Stimulated activated naive CD8-positive, alpha-beta T cell treated with anti-CD3 and anti-CD28 coated beads, Interleukin-15, amount 100 ng/mL, for 72 hours (primary cell): ENCODE results near the gene KRTAP9-7.
"Not testable (repeated sequence)": the region's sequence is repeated elsewhere in the genome, so short reads cannot be mapped to it uniquely, and the experiment has no call there.

Experiments
- ATAC-seq: fragments of 150-1000 bp; cut with Tn5 transposase; 2 replicates; pipeline ENCODE4 v1.10.0; 2021; ENCODE audit warnings: mild to moderate bottlenecking, moderate library complexity
- DNase-seq, 2 donors: peaks; one replicate each; pipeline ENCODE4 v3.0.0; 2021 to 2022
- H3K27ac Mint-ChIP-seq, 2 donors: one replicate each; pipeline ENCODE4 v1.8.0; 2022; ENCODE audit warnings: mild to moderate bottlenecking in 2 of 2, mixed read lengths in 2 of 2, moderate library complexity in 2 of 2
- H3K27me3 Mint-ChIP-seq: one replicate; pipeline ENCODE4 v1.8.0; 2022; ENCODE audit warnings: mixed read lengths
- H3K4me1 Mint-ChIP-seq: one replicate; pipeline ENCODE4 v1.8.0; 2022; ENCODE audit warnings: mild to moderate bottlenecking, mixed read lengths
- H3K4me3 Mint-ChIP-seq, 2 donors: one replicate each; pipeline ENCODE4 v1.8.0; 2022; ENCODE audit warnings: mild to moderate bottlenecking in 2 of 2, mixed read lengths in 2 of 2, moderate library complexity in 1 of 2
- H3K9me3 Mint-ChIP-seq, 2 donors: one replicate each; pipeline ENCODE4 v1.8.0; 2022; ENCODE audit warnings: mixed read lengths in 2 of 2

The KRTAP9-7 gene

DNA sequence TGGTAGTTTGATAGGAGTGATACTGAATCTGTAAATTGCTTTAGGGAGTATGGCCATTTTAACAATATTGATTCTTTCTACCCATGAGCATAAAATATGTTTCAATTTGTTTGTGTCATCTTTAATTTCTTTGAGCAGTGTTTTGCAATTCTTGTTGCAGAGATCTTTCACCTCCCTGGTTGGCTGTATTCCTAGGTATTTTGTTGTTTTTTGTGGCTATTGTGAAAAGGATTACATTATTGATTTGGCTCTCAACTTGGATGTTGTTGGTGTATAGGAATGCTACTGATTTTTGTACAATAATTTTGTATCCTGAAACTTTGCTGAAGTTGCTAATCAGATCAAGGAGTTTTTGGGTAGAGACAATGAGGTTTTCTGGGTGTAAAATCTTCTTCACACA lies 17.1 kb upstream of the KRTAP9-7 start:
- Mint-ChIP-seq H3K9me3 (no peaks in the 10 kb centered on the region), H3K4me1 (peaks cover 15% of the 10 kb centered on the region), H3K4me3 (no peak overlapping the region), H3K27ac (no peak overlapping the region), H3K27me3 (no peaks in the 10 kb centered on the region)
- ATAC-seq, result no peak
- DNase-seq, result no peak

DNA sequence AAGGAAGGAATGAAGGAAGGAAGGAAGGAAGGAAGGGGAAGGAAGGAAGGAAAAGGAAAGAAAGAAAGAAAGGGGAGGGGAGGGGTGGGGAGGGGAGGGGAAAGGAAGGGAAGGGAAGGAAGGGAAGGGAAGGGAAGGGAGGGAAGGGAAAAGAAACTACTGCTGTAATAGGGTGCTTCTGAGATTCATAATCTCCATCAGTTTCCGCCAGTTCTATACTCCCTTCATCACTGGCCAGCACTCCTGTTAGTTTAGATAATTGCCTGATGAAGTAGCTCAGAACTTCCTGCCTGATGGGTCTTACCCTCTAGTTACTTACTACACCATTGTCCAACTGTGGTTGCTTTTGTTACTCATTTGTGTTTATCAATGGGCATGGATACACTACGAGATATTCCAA lies 12.3 kb upstream of the KRTAP9-7 start:
- H3K27me3 Mint-ChIP-seq, result no peaks in the 10 kb centered on the region
- H3K4me1 Mint-ChIP-seq, result peaks cover 15% of the 10 kb centered on the region
- DNase-seq (no peak), ATAC-seq (no peak)
- H3K4me3 Mint-ChIP-seq, result no peak overlapping the region
- H3K27ac Mint-ChIP-seq, result no peak overlapping the region
- no peaks in the 10 kb centered on the region for H3K9me3 Mint-ChIP-seq

DNA sequence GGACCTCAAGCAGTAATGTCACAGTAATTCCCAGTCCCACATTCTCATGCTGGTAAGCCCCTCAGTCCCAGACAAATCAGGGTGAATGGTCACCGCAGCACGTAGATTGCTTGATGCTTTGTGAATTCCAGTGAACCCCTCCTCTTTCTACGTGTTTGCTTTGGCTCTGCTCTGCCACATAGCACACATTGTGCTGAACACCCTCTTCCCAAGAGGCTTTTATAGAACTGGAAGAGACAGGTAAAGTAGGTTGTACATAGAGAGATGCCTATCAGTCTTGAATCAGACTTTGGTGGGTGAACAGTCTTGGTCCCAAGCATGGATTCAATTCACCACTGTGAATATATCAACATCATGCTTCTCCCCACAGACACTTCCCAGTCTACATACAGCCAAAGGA lies 10.9 kb upstream of the KRTAP9-7 start:
- peaks cover 15% of the 10 kb centered on the region for H3K4me1 Mint-ChIP-seq
- H3K27me3 Mint-ChIP-seq, result no peaks in the 10 kb centered on the region
- H3K4me3 Mint-ChIP-seq, result no peak overlapping the region
- ATAC-seq (no peak), DNase-seq (no peak)
- H3K27ac Mint-ChIP-seq, result no peak overlapping the region
- H3K9me3 Mint-ChIP-seq, result no peaks in the 10 kb centered on the region

DNA sequence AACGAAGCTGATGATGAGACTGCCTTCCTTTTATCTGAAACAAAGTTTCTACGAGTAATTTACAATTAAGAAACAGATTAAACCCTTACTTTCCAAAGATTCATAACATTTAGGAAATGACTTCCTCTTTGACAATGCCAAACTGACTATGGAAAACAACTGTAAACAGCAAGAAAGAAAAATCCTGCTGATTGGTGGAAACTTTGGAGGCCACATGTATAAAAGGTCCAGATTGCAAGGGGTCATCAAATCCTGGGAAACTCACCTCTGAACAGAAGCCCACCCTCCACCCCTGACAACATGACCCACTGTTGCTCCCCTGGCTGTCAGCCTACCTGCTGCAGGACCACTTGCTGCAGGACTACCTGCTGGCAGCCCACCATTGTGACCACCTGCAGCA lies 10.4 kb upstream of the KRTAP9-7 start, which contains the start of gene KRTAP9-6:
Gene KRTAP9-6 (plus strand): TSS at position 301 of the 400 bp plus-strand sequence. CDS start 0 bp downstream, at position 301.
- no peak within 1 kb of the TSS for H3K27ac Mint-ChIP-seq
- DNase-seq (no peak), ATAC-seq (no peak)
- no peaks in the 10 kb centered on the region for H3K9me3 Mint-ChIP-seq
- H3K4me1 Mint-ChIP-seq, result peaks cover 14% of the 10 kb centered on the region
- H3K4me3 Mint-ChIP-seq, result no peak within 1 kb of the TSS
- H3K27me3 Mint-ChIP-seq, result no peaks in the 10 kb centered on the region

DNA sequence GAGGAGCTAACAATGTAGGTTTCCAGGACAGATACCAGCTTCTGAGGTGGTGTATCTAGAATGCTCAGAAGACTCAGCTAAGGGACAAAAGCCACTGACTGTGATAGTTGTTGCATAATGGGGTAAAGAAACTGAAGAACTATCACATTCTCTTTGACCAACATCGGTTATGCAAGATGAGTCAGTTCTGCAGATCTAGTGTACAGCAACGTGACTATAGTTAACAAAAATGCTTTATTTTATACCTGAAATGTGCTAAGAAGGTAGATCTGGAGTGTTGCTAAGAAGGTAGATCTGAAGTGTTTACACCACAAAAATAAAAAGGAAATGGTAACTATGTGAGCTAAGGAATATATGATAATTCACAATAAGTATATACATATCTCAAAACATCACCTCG lies 7.8 kb upstream of the KRTAP9-7 start:
- Mint-ChIP-seq H3K4me3 (no peak overlapping the region), H3K4me1 (no peaks in the 10 kb centered on the region), H3K27ac (no peak overlapping the region), H3K9me3 (no peaks in the 10 kb centered on the region), H3K27me3 (no peaks in the 10 kb centered on the region)
- ATAC-seq (no peak), DNase-seq (no peak)

DNA sequence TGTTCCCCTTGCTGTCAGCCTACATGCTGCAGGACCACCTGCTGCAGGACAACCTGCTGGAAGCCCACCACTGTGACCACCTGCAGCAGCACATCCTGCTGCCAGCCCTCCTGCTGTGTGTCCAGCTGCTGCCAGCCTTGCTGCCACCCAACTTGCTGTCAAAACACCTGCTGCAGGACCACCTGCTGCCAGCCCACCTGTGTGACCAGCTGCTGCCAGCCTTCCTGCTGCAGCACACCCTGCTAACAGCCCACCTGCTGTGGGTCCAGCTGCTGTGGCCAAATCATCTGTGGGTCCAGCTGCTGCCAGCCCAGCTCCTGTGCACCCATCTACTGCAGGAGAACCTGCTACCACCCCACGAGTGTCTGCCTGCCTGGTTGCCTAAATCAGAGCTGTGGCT lies 4.2 kb upstream of the KRTAP9-7 start:
- ATAC-seq, H3K27ac Mint-ChIP-seq, H3K27me3 Mint-ChIP-seq, H3K4me1 Mint-ChIP-seq, H3K9me3 Mint-ChIP-seq, H3K4me3 Mint-ChIP-seq, DNase-seq: not testable (repeated sequence)

DNA sequence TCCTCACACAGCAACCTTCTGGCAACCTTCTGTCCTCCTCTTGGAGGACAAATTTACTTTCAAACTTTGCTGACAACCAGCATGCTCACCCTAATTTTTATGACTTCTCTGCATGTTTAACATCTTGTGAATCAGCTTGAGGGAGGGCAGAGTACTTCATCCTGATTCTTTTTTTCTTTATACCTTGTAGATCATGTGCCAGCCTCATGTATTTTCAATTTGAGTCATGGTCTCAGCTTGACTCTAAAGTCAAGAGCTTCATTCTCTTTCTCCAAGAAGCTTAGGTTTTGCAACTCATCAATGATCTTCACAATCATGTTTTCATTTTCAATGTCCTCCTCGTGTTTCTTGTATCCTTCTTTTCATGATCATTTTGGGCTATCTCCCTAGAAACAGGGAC lies 3.6 kb upstream of the KRTAP9-7 start:
- no peak overlapping the region for H3K27ac Mint-ChIP-seq
- no peaks in the 10 kb centered on the region for H3K9me3 Mint-ChIP-seq
- DNase-seq (no peak), ATAC-seq (no peak)
- H3K4me1 Mint-ChIP-seq, result no peaks in the 10 kb centered on the region
- H3K27me3 Mint-ChIP-seq, result peaks cover 7% of the 10 kb centered on the region
- no peak overlapping the region for H3K4me3 Mint-ChIP-seq

DNA sequence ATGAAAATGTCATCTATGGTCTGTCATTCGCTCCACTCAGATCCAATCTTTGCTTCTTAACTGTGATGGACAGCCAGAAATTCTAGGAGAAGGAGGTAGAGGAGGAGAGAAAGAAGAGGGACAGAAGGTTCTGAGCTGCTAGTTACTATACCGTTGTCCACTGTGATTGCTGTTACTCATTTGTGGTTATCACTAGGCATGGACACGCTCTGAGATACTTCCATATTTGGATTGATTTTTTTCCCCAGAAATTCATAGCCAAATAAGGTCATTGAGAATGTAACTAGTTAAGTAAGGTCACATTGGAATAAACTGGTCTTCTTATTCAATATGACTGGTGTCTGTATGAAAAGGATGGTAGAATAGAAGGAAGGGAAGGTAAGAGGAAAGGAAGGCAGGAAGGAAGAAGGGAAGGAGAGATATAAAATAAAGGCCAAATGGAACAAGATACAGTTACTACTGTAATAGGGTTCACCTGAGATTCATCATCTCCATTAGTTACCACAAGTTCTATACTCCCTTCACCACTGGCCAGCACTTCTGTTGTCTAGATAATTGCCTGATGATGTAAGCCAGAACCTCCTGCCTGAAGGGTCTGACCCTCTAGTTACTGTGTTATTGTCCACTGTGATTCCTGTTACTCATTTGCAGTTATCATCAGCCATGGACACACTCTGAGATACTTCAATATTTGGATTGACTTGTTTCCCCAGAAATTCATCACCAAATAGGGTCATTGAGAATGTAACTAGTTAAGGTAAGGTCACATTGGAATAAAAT lies 2.9 kb downstream of the KRTAP9-7 start:
- DNase-seq (no peak), ATAC-seq (no peak)
- Mint-ChIP-seq H3K27ac (no peak overlapping the region), H3K9me3 (no peaks in the 10 kb centered on the region), H3K27me3 (peaks cover 7% of the 10 kb centered on the region), H3K4me3 (no peak overlapping the region), H3K4me1 (no peaks in the 10 kb centered on the region)

DNA sequence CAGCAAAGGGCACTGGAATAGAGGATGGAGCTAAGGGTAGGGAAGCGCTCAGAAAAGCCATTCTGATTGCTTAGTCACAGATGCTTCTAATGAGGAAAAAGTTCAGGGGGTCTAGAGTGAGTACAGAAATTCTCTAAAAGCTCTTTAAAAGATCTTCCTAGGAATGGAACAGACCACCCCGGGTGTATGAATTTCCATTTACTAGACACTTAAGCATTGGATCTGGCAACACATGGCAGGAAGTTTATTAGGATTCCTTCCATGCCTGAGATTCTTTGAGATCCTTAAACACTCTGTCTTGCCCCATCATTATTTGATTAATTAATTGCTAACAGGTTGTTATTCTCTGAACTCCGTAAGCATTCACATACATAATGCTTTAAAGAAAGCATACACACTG lies 8.5 kb downstream of the KRTAP9-7 start:
- Mint-ChIP-seq H3K4me3 (no peak overlapping the region), H3K4me1 (peaks cover 7% of the 10 kb centered on the region), H3K9me3 (no peaks in the 10 kb centered on the region), H3K27ac (no peak overlapping the region), H3K27me3 (no peaks in the 10 kb centered on the region)
- DNase-seq (no peak), ATAC-seq (no peak)

DNA sequence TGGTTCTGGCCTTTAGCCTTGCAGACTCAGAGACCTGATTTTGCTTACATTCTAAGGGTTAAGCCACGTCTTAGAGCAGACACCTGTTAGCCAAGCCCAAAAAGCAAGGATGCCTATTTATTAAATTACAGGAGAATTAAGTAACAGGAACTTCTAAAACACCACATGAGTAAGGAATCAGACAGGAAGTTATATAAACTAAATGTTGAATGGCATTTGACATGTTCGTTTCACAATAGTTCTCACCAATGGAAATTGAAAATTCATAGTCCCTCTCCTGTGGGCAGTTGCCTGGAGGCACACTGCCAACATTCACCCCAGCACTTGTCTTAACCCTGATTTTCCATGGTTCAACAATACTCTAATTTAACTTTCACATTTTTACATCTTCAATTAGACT lies 9.0 kb downstream of the KRTAP9-7 start:
- no peak overlapping the region for H3K27ac Mint-ChIP-seq
- H3K27me3 Mint-ChIP-seq, result no peaks in the 10 kb centered on the region
- no peaks in the 10 kb centered on the region for H3K9me3 Mint-ChIP-seq
- no peak overlapping the region for H3K4me3 Mint-ChIP-seq
- ATAC-seq, result no peak
- peaks cover 7% of the 10 kb centered on the region for H3K4me1 Mint-ChIP-seq
- no peak for DNase-seq

DNA sequence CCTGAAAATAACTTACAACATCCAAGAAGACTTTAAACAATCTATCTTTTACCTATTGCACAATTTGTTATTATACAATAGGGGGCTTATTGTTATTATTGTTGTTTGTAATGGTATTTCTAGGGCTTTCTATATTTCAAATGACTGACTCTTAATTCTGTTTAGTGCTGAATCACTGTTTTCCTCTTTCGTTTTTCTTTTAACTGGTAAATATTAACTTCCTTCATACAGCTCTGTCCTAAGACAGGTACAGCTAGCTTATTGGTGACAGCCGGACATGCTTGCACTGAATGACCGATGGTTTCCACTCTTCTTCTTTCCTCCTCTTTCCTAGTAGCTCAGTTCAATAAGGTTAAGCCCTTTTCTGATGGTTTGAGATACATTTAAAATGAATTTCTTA lies 11.6 kb downstream of the KRTAP9-7 start:
- Mint-ChIP-seq H3K4me1 (peaks cover 7% of the 10 kb centered on the region), H3K27me3 (no peaks in the 10 kb centered on the region), H3K27ac (no peak overlapping the region), H3K4me3 (no peak overlapping the region), H3K9me3 (no peaks in the 10 kb centered on the region)
- ATAC-seq, result no peak
- DNase-seq, result no peak

DNA sequence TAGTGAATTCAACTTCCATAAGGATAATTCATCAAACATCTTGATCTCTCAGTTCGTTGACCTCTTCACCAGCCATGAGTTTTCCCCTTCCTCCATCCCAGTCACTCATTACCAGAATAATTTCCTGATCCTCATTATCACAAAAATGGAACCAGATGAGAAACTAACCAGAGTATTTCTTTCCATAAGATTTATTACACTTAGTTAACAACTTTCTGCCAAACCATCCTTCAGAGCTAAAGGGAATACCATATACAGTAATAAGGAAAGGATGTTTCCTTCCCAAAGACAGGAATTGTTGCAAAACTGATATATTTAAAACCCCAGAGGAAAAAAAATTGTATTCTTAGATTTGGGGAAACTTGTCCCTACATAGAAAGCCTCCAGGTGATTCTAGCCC lies 18.5 kb downstream of the KRTAP9-7 start:
- ATAC-seq, result no peak
- H3K4me3 Mint-ChIP-seq, result no peak overlapping the region

DNA sequence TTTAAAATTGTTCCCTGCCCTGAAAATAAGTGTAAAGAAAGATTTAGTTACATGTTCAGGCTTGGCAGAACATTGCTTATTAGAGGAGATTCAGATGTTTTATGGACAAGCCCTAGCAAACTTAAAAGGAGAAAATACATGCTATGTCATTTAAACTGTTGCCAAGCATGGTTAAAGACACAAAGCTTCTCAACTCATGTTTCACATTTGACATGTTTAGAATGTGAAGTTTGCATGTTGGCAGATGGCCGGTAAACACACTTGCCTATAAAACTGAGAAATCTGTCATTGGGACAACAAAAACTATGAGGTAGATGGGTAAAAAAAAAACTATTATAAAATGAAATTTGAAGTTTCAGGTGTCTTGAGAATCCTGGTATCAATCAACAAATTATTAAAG lies 21.3 kb downstream of the KRTAP9-7 start:
- DNase-seq (no peak), ATAC-seq (no peak)
- Mint-ChIP-seq H3K4me3 (no peak overlapping the region), H3K27me3 (no peaks in the 10 kb centered on the region), H3K27ac (no peak overlapping the region), H3K4me1 (peaks cover 9% of the 10 kb centered on the region), H3K9me3 (no peaks in the 10 kb centered on the region)

More for the DNA sequence above, 18.5 kb downstream of the KRTAP9-7 start:
- no peaks in the 10 kb centered on the region for H3K9me3 Mint-ChIP-seq
- no peak overlapping the region for H3K27ac Mint-ChIP-seq
- no peaks in the 10 kb centered on the region for H3K4me1 Mint-ChIP-seq
- no peak for DNase-seq
- no peaks in the 10 kb centered on the region for H3K27me3 Mint-ChIP-seq

DNA sequence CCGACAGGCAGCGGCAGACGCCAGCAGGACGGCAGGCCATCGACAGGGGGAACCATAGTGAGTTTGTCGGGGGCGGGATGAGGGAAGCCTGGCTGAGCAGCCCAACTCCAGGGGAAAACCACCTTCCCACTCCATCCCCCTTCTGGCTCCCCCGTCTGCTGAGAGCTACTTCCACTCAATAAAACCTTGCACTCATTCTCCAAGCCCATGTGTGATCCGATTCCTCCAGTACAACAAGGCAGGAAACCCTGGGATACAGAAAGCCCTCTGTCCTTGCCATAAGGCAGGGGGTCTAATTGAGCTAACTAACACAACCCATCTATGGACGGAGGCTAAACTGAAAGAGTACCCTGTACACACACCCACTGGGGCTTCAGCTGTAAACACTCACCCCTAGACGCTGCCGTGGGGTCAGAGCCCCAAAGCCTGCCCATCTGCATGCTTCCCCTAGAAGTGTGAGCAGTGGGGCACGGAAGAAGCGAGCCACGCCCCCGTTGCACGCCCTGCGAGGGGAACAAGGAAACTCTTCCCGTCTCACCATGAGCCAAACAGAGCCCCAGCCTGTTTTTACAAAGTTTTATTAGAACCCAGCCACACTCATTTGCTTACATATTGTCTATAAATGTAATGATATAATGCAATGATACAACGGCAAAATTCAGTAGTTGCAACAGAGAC lies 23.1 kb downstream of the KRTAP9-7 start:
- no peak overlapping the region for H3K27ac Mint-ChIP-seq
- H3K27me3 Mint-ChIP-seq, result no peaks in the 10 kb centered on the region
- peaks cover 15% of the 10 kb centered on the region for H3K4me1 Mint-ChIP-seq
- ATAC-seq (no peak), DNase-seq (no peak)
- H3K9me3 Mint-ChIP-seq, result no peaks in the 10 kb centered on the region
- H3K4me3 Mint-ChIP-seq, result no peak overlapping the region

DNA sequence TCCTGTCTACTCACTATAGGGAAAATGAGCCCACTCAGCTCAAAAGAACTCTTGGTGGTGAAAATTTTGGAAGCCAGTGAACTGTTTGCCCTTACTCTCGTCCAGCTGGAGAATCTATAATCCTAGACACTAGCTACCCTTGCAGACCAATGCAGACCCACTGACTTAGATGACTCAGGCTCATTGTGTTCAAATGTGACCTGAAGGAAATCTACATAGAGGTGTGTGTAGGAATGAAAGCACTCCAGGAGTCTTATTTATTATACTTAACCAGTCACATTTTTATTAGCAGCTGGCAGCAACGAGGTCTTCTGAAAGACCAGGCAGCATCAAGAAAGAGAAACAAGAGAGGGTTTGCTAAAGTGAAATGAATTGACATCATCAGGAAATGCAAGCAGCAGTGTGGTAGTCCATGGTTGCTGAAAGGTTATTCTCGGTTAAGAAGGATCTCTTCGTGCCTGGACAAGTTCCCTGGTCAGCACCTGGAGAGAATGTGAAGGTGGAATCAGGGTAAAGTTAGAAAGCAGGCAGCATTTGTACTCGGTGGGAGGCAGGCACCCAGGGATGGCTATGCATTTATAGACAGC lies 25.8 kb downstream of the KRTAP9-7 start:
- no peak for ATAC-seq
- Mint-ChIP-seq H3K27ac (peak overlapping the region in 1 of 2 donors; percentile 57), H3K4me3 (no peak overlapping the region)

More for the DNA sequence above, 25.8 kb downstream of the KRTAP9-7 start:
- Mint-ChIP-seq H3K9me3 (no peaks in the 10 kb centered on the region), H3K27me3 (no peaks in the 10 kb centered on the region), H3K4me1 (peaks cover 15% of the 10 kb centered on the region)
- DNase-seq, result no peak
